Measurements from ENCODE around the gene PPA1.

DNA sequence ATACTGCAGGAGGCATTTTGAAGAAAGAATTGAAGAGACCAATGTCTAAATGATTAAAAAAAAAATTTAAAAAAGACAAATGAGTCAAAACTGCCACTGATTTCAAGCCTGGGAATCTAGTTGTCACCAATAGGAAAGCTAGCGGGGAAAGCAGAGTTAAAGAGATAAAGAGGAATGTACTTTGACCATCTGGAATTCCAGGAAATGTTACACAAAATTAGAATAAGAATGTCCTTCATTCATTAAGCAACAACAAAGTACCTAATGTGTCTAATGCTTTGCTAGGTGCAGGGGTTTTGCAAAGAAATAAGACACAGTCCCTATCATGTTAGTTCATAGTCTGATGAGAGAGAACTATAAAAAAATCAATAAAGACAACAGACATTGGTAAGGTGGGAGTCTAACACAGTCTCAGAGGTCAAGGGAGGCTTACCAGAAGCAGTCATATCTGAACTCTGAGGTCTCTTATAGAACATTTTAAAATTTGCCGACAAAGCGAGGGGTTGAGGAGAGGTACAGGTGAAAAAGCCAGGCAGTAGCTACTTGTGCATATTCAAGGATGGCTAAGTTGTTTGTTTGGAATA, 77.9 kb downstream of the PPA1 start:
- TF ChIP-seq, protein P1, sequence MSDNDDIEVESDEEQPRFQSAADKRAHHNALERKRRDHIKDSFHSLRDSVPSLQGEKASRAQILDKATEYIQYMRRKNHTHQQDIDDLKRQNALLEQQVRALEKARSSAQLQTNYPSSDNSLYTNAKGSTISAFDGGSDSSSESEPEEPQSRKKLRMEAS (IDR thresholded peaks at IDR 0.05; ENCODE audit: insufficient read depth, insufficient read length) = no peak
- TF ChIP-seq, protein P2, sequence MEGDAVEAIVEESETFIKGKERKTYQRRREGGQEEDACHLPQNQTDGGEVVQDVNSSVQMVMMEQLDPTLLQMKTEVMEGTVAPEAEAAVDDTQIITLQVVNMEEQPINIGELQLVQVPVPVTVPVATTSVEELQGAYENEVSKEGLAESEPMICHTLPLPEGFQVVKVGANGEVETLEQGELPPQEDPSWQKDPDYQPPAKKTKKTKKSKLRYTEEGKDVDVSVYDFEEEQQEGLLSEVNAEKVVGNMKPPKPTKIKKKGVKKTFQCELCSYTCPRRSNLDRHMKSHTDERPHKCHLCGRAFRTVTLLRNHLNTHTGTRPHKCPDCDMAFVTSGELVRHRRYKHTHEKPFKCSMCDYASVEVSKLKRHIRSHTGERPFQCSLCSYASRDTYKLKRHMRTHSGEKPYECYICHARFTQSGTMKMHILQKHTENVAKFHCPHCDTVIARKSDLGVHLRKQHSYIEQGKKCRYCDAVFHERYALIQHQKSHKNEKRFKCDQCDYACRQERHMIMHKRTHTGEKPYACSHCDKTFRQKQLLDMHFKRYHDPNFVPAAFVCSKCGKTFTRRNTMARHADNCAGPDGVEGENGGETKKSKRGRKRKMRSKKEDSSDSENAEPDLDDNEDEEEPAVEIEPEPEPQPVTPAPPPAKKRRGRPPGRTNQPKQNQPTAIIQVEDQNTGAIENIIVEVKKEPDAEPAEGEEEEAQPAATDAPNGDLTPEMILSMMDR (IDR thresholded peaks at IDR 0.05; ENCODE audit: extremely low read depth in 1 of 2, insufficient read depth in 1 of 2, low read depth in 1 of 2, low read length in 2 of 2) = no peak
- TF ChIP-seq POLR2A (IDR thresholded peaks at IDR 0.05; ENCODE audit: low read depth, low read length) (no peak), POLR2AphosphoS5 (IDR thresholded peaks at IDR 0.05; ENCODE audit: insufficient read depth, low read depth, low read length) (no peak), EZH2 (IDR thresholded peaks at IDR 0.05; ENCODE audit: borderline replicate concordance, low read depth, low read length, severe bottlenecking) (no peak), MYC (IDR thresholded peaks at IDR 0.05; ENCODE audit: low read depth, low read length) (no peak)
